Thoracic aorta (tissue), 2 donors: ENCODE results near the gene ZBTB42. TPM values are rescaled to one million over a fixed set of nuclear protein-coding genes. Genes with fewer than 3 reads are reported as not detected.

ENCODE experiments used
- ATAC-seq: fragments of 150-250 bp; one replicate; pipeline ENCODE4 v1.8.0; 2017; ENCODE audit warnings: low read depth; ENCODE audit not compliant: insufficient number of reproducible peaks, low FRiP score
- DNase-seq: peaks from one replicate; pipeline ENCODE4 v3.0.0-alpha.2; 2020; ENCODE audit warnings: low spot score
- H3K27ac ChIP-seq, 2 donors: fragments of 200-600 bp; sonication (generic); 1 replicate in 1 of 2; 2 replicates in 1 of 2; pipeline ENCODE4 v1.5.1; 2016; ENCODE audit warnings: mild to moderate bottlenecking in 2 of 2, moderate library complexity in 2 of 2
- H3K27me3 ChIP-seq: fragments of 200-600 bp; sonication (generic); replicated peaks from 2 replicates; pipeline ENCODE4 v1.6.0; 2016; ENCODE audit warnings: mild to moderate bottlenecking; ENCODE audit not compliant: insufficient read depth
- H3K36me3 ChIP-seq: fragments of 200-600 bp; sonication (generic); one replicate; pipeline ENCODE4 v1.5.1; 2016
- H3K4me1 ChIP-seq, 2 donors: fragments of 200-600 bp; sonication (generic); 1 replicate in 1 of 2; 2 replicates in 1 of 2; pipeline versions ENCODE4 v1.5.1 to v1.6.0; 2016; ENCODE audit warnings: low read depth in 2 of 2, mild to moderate bottlenecking in 1 of 2; ENCODE audit not compliant: control insufficient read depth in 1 of 2
- H3K4me3 ChIP-seq: fragments of 200-600 bp; sonication (generic); 2 replicates; pipeline ENCODE4 v1.5.1; 2016; ENCODE audit warnings: mild to moderate bottlenecking
- H3K9me3 ChIP-seq: fragments of 200-600 bp; sonication (generic); 2 replicates; pipeline ENCODE4 v1.5.1; 2016
- total RNA-seq, 2 donors: library from RNA; depleted of rRNA; stranded (reverse); fragments of >200 nt; gene quantifications; one replicate each; pipeline versions ENCODE4 v1.1.0 to v1.2.3, GENCODE V29; 2016
- TF ChIP-seq, protein P1 (sequence below): fragments of 200-600 bp; sonication (generic); IDR thresholded peaks from one replicate; pipeline ENCODE4 v1.5.1; 2019; ENCODE audit warnings: antibody characterized with exemption

Gene ZBTB42
- total RNA-seq, 2 donors from 2014 or later, result 3.2 to 4.4 TPM

DNA sequence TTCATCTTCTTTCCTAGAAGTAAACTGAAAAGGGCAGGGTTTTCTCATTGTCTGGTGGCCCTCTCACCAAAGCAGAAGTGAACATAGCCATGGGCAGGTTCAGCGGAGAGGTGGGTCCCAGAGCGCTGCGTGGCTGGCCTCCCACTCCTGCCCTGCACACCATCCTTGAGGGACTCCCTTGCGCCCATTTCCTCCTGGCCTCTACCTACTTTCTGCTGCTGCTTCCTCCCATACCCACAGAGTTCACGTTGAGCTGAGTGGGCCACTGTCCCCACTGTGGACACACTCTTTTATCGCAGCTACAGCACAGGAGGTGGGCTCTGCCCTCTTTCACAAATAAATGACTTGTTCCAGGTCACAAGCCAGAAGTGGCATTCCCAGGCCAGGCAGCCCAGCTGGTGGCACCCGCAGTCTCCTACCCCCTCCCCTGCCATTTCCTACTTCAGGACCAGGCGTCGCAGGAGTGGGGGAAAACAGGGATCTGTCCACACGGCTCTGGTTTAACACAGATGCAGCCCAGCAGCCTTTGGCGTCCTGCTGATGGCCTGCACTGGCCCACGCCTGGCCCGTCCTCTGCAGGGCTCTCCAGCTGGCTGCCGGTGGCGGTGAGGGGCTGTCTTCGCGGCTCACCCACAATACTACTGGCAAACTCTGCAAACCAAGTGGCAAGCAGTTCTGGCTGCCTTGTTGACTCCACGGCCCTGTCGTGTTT, 43.1 kb upstream of the ZBTB42 start:
- no peak for ATAC-seq
- no peak for DNase-seq
- no peak overlapping the region for H3K27ac ChIP-seq
- no peaks in the 10 kb centered on the region for H3K9me3 ChIP-seq
- H3K27me3 ChIP-seq, result no peaks in the 10 kb centered on the region
- H3K4me1 ChIP-seq, result peaks cover 12 to 18% of the 10 kb centered on the region in 2 donors
- TF ChIP-seq, protein P1, sequence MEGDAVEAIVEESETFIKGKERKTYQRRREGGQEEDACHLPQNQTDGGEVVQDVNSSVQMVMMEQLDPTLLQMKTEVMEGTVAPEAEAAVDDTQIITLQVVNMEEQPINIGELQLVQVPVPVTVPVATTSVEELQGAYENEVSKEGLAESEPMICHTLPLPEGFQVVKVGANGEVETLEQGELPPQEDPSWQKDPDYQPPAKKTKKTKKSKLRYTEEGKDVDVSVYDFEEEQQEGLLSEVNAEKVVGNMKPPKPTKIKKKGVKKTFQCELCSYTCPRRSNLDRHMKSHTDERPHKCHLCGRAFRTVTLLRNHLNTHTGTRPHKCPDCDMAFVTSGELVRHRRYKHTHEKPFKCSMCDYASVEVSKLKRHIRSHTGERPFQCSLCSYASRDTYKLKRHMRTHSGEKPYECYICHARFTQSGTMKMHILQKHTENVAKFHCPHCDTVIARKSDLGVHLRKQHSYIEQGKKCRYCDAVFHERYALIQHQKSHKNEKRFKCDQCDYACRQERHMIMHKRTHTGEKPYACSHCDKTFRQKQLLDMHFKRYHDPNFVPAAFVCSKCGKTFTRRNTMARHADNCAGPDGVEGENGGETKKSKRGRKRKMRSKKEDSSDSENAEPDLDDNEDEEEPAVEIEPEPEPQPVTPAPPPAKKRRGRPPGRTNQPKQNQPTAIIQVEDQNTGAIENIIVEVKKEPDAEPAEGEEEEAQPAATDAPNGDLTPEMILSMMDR, result no peak
- H3K36me3 ChIP-seq, result peaks cover 36% of the 10 kb centered on the region
- H3K4me3 ChIP-seq, result no peak overlapping the region

DNA sequence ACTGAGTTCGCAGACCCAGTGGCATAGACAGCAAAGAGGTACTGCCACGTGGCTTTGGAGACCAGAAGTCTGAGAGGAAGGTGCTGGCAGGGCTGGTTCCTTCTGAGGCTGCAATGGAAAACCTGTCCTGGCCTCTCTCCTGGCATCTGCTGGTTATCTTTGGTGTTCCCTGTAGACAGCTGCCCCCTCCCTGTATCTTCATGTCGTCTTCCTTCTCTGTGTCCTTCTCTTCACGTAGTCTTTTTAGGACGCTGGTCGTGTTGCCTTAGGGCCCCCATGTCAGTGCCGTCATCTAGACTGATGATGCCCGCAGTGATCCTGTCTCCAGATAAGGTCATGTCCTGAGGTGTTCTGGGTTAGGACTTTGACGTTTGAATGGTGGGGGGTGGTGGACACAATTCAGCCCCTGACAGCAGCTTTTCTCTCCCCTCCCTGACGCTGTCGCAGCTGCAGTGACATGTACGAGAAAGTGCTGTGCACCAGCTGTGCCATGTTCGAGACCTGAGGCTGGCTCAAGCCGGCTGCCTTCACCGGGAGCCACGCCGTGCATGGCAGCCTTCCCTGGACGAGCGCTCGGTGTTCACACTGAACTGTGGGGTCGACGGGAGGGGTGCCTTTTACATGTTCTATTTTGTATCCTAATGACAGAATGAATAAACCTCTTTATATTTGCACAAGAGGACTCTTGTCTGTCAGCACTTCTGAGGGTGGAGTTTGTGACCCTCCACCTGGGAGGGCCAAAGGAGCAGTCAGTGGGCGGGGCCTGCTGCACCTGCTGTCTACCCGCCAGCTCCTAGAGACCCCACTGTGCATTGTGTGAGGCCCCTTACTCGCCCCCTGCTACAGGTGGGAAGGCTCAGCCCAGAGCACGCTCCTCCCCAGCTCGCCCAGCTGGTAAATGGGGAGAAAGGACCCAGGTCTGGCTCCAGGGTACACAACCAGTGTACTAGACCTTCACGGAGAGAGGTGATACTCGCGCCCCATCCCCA, 41.6 kb upstream of the ZBTB42 start:
- Histone ChIP-seq H3K4me3 (no peak overlapping the region), H3K27me3 (no peaks in the 10 kb centered on the region), H3K36me3 (peaks cover 36% of the 10 kb centered on the region), H3K27ac (no peak overlapping the region), H3K9me3 (no peaks in the 10 kb centered on the region), H3K4me1 (peaks cover 5 to 11% of the 10 kb centered on the region in 2 donors)
- DNase-seq, result no peak
- ATAC-seq, result no peak
- TF ChIP-seq, protein P1, result no peak

DNA sequence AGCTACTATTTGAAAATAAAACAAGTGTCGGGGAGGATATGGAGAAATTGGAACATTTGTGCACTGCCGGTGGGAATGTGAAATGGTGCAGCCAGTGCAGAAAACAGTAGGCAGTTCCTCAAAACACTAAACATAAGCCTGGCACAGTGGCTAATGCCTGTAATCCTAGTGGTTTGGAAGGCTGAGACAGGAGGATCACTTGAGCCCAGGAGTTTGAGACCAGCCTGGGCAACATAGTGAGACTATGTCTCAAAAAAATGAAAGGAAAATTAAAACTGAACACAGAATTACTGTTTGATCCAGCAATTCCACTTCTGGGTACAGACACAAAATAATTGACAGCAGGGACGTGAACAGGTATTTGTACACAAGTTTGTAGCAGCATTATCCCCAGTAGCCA, 35.4 kb upstream of the ZBTB42 start:
- TF ChIP-seq, protein P1, result no peak
- DNase-seq (no peak), ATAC-seq (no peak)

DNA sequence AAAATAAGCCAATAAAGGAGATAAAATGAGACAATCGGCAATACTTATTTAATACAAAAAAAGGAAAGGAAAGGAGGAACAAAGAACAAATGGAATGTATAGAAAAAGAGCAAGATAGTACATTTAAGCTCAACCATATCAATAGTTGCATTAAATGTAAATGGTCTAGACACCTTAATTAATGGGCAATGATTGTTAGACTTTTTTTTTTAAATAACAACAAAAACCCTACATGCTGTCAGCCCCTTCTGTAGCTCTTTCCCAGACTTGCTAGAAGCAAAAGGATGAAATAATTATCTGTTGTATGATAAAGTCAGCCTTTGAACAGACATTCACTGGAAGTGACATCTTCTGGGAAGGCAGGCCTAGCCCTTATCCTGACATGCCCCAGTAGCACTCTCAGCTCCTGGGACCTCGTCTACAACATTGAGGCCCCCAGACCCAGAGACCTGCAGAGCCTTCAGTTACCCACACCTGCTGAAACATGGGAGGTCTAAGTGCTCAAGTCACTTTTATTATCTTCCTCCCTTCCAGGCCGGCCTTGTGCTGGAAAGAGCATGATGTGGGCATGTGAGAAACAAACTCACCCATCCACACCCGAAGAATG, 34.5 kb upstream of the ZBTB42 start:
- no peak overlapping the region for H3K27ac ChIP-seq
- TF ChIP-seq, protein P1, result no peak
- no peak overlapping the region for H3K4me3 ChIP-seq
- peaks cover 6% of the 10 kb centered on the region for H3K36me3 ChIP-seq
- no peak for ATAC-seq
- H3K9me3 ChIP-seq, result no peaks in the 10 kb centered on the region
- H3K27me3 ChIP-seq, result no peaks in the 10 kb centered on the region
- no peaks in the 10 kb centered on the region for H3K4me1 ChIP-seq
- DNase-seq, result no peak

More for the DNA sequence above, 35.4 kb upstream of the ZBTB42 start:
- H3K9me3 ChIP-seq, result no peaks in the 10 kb centered on the region
- H3K27me3 ChIP-seq, result no peaks in the 10 kb centered on the region
- no peak overlapping the region for H3K4me3 ChIP-seq
- no peaks in the 10 kb centered on the region for H3K4me1 ChIP-seq
- H3K36me3 ChIP-seq, result no peaks in the 10 kb centered on the region
- no peak overlapping the region for H3K27ac ChIP-seq
